Liver (tissue), 9 donors: Measurements from ENCODE around the gene CGB5. TPM values are rescaled to one million over a fixed set of nuclear protein-coding genes. Genes with fewer than 3 reads are reported as not detected.
A peak's percentile ranks its signal among the peaks of the same experiment; 100 is the strongest.
"Not testable (repeated sequence)": the region's sequence is repeated elsewhere in the genome, so short reads cannot be mapped to it uniquely, and the experiment has no call there.

Experiments
- DNase-seq: peaks from one replicate; pipeline ENCODE4 v3.0.0-alpha.2; 2017; ENCODE audit warnings: low spot score
- H3K27ac ChIP-seq, 2 donors: one replicate each; pipeline ENCODE4 v1.7.0; 2013; ENCODE audit warnings: inconsistent platforms in 2 of 2, low read length in 2 of 2, control low read depth in 1 of 2, low read depth in 1 of 2, mild to moderate bottlenecking in 1 of 2
- H3K27me3 ChIP-seq, 4 donors: one replicate each; pipeline versions ENCODE4 v1.6.1 to v1.7.0; 2013; ENCODE audit warnings: low read length in 3 of 4, inconsistent platforms in 1 of 4, mild to moderate bottlenecking in 1 of 4, moderate library complexity in 1 of 4; ENCODE audit not compliant: control insufficient read depth in 4 of 4, insufficient read depth in 4 of 4
- H3K36me3 ChIP-seq, 4 donors: one replicate each; pipeline versions ENCODE4 v1.6.1 to v1.7.0; 2013; ENCODE audit warnings: low read length in 3 of 4, mild to moderate bottlenecking in 3 of 4, low read depth in 1 of 4, moderate library complexity in 1 of 4; ENCODE audit not compliant: control insufficient read depth in 4 of 4, insufficient read depth in 3 of 4
- H3K4me1 ChIP-seq, 4 donors: one replicate each; pipeline versions ENCODE4 v1.6.1 to v1.7.0; 2013; ENCODE audit warnings: low read length in 3 of 4, mild to moderate bottlenecking in 3 of 4, moderate library complexity in 1 of 4; ENCODE audit not compliant: control insufficient read depth in 4 of 4, insufficient read depth in 4 of 4
- H3K4me3 ChIP-seq, 3 donors: one replicate each; pipeline versions ENCODE4 v1.6.1 to v1.7.0; 2013; ENCODE audit warnings: low read length in 3 of 3, control low read depth in 1 of 3, low read depth in 1 of 3, mild to moderate bottlenecking in 1 of 3
- H3K9ac ChIP-seq, 2 donors: one replicate each; pipeline ENCODE4 v1.7.0; 2013; ENCODE audit warnings: low read length in 2 of 2, mild to moderate bottlenecking in 2 of 2, moderate library complexity in 2 of 2, control low read depth in 1 of 2, low read depth in 1 of 2
- H3K9me3 ChIP-seq, 4 donors: one replicate each; pipeline versions ENCODE4 v1.6.1 to v1.7.0; 2013; ENCODE audit warnings: low read length in 3 of 4; ENCODE audit not compliant: control insufficient read depth in 4 of 4
- ATF3 ChIP-seq: IDR thresholded peaks from 2 replicates; pipeline ENCODE4 v1.6.1; 2016; ENCODE audit warnings: antibody characterized with exemption
- CTCF ChIP-seq: fragments of 150-350 bp; IDR thresholded peaks from 2 replicates; pipeline ENCODE4 v1.5.1; 2017; ENCODE audit warnings: improper control_type of control experiment, low read depth, low read length; ENCODE audit not compliant: missing input control
- EGR1 ChIP-seq, 2 donors: IDR thresholded peaks; 2 replicates each; pipeline ENCODE4 v1.6.1; 2016 to 2018; ENCODE audit warnings: antibody characterized with exemption in 2 of 2, low read depth in 2 of 2
- FOXA1 ChIP-seq: IDR thresholded peaks from 2 replicates; pipeline ENCODE4 v1.6.1; 2016; ENCODE audit warnings: antibody characterized with exemption
- FOXA2 ChIP-seq: IDR thresholded peaks from 2 replicates; pipeline ENCODE4 v1.6.1; 2016; ENCODE audit warnings: antibody characterized with exemption
- GABPA ChIP-seq, 2 donors: IDR thresholded peaks in 1 of 2; conservative IDR thresholded peaks in 1 of 2; 2 replicates each; pipeline ENCODE4 v1.6.1; 2016; ENCODE audit warnings: antibody characterized with exemption in 2 of 2, mild to moderate bottlenecking in 1 of 2, moderate library complexity in 1 of 2
- HNF4A ChIP-seq, 2 donors: conservative IDR thresholded peaks; 2 replicates each; pipeline ENCODE4 v1.6.1; 2016; ENCODE audit warnings: antibody characterized with exemption in 2 of 2, mild to moderate bottlenecking in 2 of 2
- HNF4G ChIP-seq: IDR thresholded peaks from 2 replicates; pipeline ENCODE4 v1.6.1; 2016; ENCODE audit warnings: antibody characterized with exemption
- JUND ChIP-seq, 2 donors: IDR thresholded peaks; 2 replicates each; pipeline ENCODE4 v1.6.1; 2016; ENCODE audit warnings: antibody characterized with exemption in 2 of 2
- MAX ChIP-seq: IDR thresholded peaks from 2 replicates; pipeline ENCODE4 v1.6.1; 2016; ENCODE audit warnings: antibody characterized with exemption
- NR2F2 ChIP-seq: IDR thresholded peaks from 2 replicates; pipeline ENCODE4 v1.6.1; 2016; ENCODE audit warnings: antibody characterized with exemption
- RAD21 ChIP-seq, 2 donors: IDR thresholded peaks; 2 replicates each; pipeline ENCODE4 v1.6.1; 2016; ENCODE audit warnings: antibody characterized with exemption in 2 of 2, mild to moderate bottlenecking in 2 of 2
- REST ChIP-seq: IDR thresholded peaks from 2 replicates; pipeline ENCODE4 v1.6.1; 2016; ENCODE audit warnings: antibody characterized with exemption, mild to moderate bottlenecking
- RXRA ChIP-seq, 2 donors: IDR thresholded peaks; 2 replicates each; pipeline ENCODE4 v1.6.1; 2017 to 2018; ENCODE audit warnings: antibody characterized with exemption in 2 of 2, mild to moderate bottlenecking in 1 of 2
- SP1 ChIP-seq: IDR thresholded peaks from 2 replicates; pipeline ENCODE4 v1.6.1; 2018; ENCODE audit warnings: antibody characterized with exemption, mild to moderate bottlenecking
- TAF1 ChIP-seq: conservative IDR thresholded peaks from 2 replicates; pipeline ENCODE4 v1.6.1; 2016; ENCODE audit warnings: antibody characterized with exemption, mild to moderate bottlenecking
- YY1 ChIP-seq: IDR thresholded peaks from 2 replicates; pipeline ENCODE4 v1.6.1; 2016; ENCODE audit warnings: antibody characterized with exemption, mild to moderate bottlenecking
- ZBTB33 ChIP-seq: IDR thresholded peaks from 2 replicates; pipeline ENCODE4 v1.6.1; 2016; ENCODE audit warnings: antibody characterized with exemption
- WGBS: extraction: QIAGEN DNeasy Blood & Tissue Kit; methylation state at CpG from one replicate; pipeline ENCODE4 v1.1.7; 2013; 5-methylcytosine and 5-hydroxymethylcytosine counted together
- polyA plus RNA-seq, 2 donors: library from polyadenylated mRNA; stranded (reverse) in 1 of 2; unstranded in 1 of 2; fragments of 200-250 nt in 1 of 2; fragments of >200 nt in 1 of 2; fragmentation: Nextera tagmentation in 1 of 2; extraction: Ambion mirVana in 1 of 2; gene quantifications; one replicate each; pipeline versions ENCODE4 v1.2.1 to v1.2.3, GENCODE V29; 2013 to 2015
- total RNA-seq, 2 donors: library from RNA; depleted of rRNA; stranded (reverse); fragments of >200 nt; gene quantifications; one replicate each; pipeline ENCODE4 v1.2.3, GENCODE V29; 2014
- donor health status: healthy.
- donor health status: healthy.
- donor health status: healthy.
- donor health status: healthy.
- donor health status: healthy.

The CGB5 gene
- total RNA-seq (not detected), polyA plus RNA-seq (not detected)

GRCh38 chr19:49043548-49043947, at the start of gene CGB5:
Gene CGB5, plus strand, starts transcription at chr19:49043848. Its CDS starts 362 bp downstream, at chr19:49044210.
- not testable (repeated sequence) for H3K27ac ChIP-seq, H3K4me3 ChIP-seq, H3K27me3 ChIP-seq, H3K36me3 ChIP-seq, H3K9me3 ChIP-seq, H3K9ac ChIP-seq, H3K4me1 ChIP-seq, DNase-seq
- 73% methylated on average over 15 of the region's 15 CpGs for WGBS

- TF ChIP-seq RXRA (IDR thresholded peaks at IDR 0.05) (no peak), REST (no peak), ATF3 (no peak), HNF4A (conservative IDR thresholded peaks at IDR 0.05) (no peak), TAF1 (no peak), NR2F2 (no peak), FOXA2 (no peak), FOXA1 (no peak), EGR1 (IDR thresholded peaks at IDR 0.05; ENCODE audit: low read depth in 2 of 2) (no peak), ZBTB33 (no peak), SP1 (no peak), HNF4G (no peak), CTCF (no peak), YY1 (no peak), RAD21 (IDR thresholded peaks at IDR 0.05) (no peak), JUND (IDR thresholded peaks at IDR 0.05) (no peak), GABPA (IDR thresholded peaks at IDR 0.05 in 1 of 2, conservative IDR thresholded peaks at IDR 0.05 in 1 of 2) (no peak), MAX (no peak)
- WGBS, result 2% methylated on average over 13 of the region's 13 CpGs
- Histone ChIP-seq H3K4me3 (peak overlapping the region; percentile 59 to 80 (median 61)), H3K9ac (peak overlapping the region; percentile 45 to 55), H3K27me3 (no peaks in the 10 kb centered on the region), H3K9me3 (no peaks in the 10 kb centered on the region), H3K36me3 (no peaks in the 10 kb centered on the region), H3K4me1 (peaks cover 12 to 28% (median 17%) of the 10 kb centered on the region in 4 donors), H3K27ac (peak overlapping the region; percentile 89 to 99)
- no peak for DNase-seq
Measured at GRCh38 chr19:48994035-48994386, 49.6 kb upstream of the CGB5 start.
